Measurements from ENCODE around the gene BCL7A.

Gene BCL7A

DNA sequence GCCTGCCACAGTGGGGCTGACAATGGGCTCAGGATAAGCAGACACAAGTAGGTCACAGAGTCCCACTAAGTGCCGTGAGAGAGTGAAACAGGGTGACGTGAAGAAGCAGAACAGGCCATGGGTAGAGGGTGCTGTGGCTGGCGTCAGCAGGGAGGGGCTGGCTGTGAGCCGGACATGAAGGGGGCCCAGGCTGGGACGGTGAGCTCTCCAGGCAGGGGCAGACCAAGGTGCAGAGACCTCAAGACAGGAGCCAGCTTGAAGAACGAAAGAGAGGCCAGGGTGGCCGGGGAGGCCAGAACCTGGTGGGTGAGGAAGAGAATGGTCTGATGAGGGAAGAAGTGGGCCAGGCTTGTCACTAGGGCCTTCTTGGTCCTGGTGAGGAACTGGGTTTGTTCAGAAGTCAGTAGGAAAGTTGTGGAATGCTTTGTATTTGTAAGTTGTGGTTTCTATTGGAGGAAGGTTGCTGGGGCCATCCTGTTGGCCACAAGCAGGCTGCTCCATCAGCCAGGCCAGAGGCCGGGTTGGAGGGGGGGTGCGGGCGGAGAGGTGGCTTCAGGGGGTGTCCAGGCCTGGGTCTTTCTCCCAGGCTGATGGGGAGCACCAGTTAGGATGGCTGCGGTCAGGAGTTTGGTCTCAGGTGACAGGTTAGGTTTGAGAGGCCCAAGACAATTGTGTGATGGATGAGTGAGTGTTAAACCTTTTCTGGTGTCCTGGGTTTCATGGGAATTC, 35.5 kb downstream of the BCL7A start:
- DNase-seq, result no peak

DNA sequence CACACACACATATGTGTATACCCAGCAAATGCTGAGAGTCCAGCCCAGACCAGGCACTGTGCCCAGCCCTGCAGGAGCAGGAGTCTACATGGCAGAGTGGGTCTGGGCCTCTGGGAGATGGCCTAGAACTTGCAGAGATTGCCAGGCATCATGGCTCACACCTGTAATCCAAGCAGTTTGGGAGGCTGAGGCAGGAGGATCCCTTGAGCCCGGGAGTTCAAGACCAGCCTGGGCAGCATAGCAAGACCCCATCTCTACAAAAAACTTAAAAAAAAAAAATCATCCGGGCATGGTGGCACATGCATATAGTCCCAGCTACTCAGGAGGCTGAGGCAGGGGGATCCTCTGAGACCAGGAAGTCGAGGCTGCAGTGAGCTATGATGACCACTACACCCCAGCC, 36.1 kb downstream of the BCL7A start:
- no peak for DNase-seq

DNA sequence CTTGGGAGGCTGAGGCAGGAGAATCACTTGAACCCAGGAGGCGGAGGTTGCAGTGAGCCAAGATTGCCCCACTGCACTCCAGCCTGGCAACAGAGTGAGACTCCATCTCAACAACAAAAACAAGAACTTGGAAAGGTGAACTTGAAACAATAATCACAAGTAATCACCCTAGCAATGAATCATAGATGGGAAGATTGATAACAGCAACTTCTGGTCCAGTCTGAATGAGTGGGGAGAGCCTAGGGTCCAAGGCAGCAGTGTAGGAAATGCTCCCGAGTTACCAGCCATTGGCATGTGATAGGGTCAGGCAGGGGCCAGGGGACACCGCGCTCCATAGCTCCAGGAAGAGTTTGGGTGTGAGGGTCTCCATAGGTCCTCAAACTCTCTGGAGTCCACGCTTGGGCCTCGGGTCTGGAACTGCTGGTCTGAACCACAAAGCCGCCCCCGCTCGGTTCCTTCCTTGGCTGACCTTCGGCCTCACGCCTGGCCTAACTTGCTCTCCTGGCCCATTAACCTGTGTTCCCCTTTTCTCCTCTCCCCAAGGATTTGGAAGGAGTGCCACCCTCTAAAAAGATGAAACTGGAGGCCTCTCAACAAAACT, 37.0 kb downstream of the BCL7A start:
- no peak for DNase-seq

DNA sequence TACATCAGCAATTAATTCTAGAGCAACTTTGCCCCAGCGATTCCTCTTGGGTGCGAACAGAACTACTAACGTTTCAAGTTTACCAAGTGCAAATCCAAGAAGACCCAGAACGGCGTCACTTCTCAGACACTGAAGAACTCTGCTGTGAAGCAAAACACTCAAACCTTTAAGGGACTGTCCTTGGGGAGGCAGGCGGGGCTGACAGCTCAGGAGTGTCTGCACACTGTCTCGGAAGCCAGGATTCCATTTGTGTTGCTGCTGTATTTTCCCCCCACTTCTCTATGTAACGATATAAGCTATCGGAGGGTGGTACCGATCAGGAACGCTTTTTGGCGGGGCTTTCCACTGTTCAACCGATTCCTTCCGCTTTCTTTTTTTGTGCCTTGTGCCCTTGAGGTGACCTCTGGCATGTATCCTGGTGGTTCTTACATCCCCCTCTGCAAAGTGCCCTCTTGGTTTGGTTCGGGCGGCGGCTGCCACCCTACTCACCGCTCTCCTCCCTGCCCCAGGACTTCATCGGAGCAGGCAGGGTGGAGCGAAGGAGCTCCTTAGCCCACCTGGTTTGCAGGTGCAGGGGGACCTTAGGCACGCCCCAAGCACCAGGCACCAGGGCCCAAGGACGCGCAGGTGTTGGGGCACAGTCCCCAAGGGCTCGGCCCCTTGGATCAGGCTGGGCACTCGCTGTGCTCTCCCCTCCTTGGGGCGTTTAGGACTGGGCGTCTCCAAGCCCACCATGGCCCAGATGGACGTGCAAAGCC, 37.7 kb downstream of the BCL7A start:
- no peak for DNase-seq

DNA sequence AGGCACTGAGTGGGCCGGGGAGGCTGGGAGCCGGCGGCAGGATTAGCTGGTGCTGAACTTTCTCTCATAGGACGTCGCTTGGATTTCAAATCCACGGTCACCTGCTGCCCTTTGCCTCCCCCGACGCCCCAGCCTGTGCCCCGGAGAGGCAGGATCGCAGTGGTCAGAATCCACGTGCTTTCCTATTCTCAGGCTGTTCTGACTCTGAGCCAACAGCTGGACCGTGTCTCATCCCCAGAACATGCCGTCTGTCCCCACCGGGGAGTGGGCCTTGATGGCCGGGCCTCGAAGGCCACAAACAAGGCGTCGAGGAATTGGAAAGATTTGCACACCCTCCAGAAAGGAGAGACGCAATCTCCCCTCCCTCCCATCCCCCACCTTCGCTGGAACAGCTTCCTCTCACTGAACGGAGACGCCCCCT, 38.4 kb downstream of the BCL7A start:
- DNase-seq, result no peak

DNA sequence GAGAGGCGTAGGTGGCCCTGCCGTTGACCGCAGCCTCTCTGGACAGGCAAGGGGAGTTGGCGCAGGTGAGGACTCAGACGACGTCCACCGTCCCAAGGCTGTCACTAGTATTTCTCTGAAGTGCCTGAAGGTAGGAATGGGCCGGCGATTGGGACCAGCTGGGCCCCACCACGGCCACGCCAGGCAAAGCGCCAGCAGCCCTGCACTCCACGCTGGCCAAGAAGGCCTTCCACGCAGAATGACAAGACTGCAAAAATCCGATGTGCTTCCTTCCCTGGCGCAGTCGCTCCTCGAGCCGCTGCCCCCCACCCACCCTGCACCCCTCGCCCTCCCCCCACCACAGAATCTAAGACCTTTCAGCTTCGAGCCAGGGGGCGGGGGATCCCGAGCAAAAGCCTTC, 39.6 kb downstream of the BCL7A start:
- no peak for DNase-seq

DNA sequence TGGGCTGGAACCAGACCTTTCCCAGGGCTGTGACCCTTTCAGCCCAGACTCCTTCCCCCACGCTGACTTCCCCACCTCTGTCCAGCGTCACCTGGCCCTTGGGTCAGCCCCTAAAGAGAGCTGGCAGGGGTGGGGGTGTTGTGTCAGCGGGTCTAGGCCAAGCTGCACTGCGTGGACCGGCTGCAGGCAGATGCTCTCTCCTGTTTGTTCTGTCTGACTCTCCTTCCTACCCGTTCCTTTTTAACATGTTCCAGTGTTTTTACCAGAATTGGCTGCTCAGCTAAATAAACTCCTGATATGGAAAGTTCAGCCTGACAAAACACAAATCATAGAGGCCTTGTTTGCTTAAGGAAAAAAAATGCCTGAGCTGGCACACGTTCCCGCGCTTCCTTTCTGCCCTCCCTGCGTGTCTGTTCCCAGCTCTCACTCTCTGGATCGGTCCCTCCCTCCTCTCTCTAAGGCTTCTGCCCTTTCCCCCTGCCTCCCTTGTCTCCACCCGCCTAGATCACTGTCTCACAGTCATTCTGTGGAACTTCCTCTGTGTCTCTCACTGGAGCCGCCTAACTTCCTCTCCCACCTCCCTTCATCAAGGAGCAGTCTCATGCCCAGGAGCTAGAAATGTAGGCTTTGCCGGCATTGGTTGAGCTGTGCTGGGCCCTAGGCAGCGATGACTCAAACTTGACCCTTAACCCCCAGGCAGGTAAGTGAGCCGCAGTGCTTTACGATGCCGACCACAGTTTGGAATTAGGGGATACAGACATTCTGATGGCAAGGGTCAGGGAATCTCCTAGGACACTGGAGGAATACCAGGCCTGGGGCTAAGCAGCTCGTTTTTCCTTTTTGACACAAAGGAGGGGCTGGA, 41.4 kb downstream of the BCL7A start:
- no peak for DNase-seq

DNA sequence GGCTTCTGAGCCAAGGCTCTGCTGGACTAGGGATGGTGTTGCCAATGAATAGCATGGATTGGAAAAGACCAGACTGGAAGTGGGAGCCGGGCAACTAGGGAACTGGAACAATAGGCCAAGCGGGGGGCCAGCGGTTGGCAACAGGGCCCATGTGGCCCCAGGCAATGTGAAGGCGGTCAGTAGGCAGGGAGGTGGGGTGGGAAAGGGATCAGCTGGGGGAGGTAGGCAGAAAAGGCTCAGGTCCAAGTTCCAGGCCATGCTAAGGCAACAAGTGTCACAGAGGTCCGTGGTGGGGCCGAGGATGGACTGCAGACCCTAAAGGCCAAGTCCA, 42.0 kb downstream of the BCL7A start:
- DNase-seq, result no peak

DNA sequence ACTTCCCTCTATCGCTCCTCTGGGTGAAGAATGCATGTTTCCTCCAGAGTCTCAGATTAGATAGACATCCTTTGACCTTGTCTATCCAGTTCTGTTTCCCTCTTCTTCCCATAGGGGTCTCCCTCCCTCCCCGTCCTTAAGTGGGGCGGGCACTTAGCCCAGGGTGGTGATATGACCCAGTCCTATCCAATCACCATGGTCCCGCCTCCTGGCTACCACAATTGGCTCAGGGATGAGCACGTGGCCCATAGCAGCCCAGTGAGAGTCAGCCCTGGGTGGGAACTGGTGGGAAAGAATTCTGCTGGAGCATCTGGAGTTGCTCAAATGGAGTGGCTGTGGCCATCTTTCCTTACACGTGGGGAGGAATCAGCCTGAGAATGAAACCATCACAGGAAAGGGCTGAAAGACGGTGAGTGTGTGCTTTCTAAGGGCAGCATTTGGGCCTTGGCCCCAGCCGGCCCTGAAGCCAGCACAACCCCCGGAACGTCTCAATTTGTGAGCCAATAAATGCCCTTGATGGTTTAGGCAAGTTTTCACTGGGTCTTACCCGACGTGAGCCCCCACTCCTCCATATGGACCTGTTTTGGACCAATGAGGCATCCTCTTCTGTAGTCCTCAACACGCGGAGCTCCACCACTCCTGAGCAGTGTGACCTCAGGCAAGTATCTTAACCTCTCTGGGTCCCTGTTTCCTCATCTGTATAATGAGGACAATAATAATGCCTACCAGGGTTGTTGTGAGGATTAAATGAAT, 42.5 kb downstream of the BCL7A start:
- peak; percentile 49 to 62 for DNase-seq

DNA sequence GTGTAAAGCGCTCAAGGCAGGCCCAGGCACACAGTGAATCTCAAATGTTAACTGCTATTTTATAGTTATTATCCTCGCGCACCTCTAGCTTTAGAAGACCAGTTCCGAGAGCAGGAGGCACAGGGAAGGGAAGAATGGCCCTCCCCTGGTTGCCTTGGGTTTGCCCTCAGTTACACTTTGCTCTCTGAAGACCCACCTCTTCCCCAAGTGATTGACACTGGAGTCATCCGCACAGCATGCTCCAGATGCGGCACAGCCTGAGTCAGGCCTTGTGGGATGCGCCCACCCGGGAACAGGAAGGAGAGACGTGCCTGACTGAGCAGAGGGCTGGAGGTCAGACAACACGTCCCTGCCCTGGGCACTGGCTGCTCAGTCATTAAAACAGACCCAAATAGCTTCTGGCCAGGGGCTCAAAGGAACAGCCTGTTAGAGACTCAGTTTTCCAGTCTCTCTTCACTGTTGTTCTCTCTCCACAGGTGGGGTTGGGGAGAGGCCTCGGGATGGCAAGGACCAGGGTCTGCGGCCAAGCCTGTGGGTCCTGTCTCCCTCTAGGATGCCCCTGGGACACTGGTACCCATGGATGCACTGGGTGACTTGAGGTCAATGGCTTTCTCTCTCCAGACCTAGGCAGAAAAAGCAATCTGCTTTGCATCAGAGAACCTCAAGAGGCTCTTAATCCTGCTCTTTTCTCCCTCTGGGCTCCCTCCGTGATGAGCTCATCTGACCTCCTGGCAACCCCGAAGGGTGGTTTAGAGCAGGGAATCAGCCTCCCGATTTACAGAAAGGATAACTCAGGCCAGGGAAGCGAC, 43.3 kb downstream of the BCL7A start:
- no peak for DNase-seq

DNA sequence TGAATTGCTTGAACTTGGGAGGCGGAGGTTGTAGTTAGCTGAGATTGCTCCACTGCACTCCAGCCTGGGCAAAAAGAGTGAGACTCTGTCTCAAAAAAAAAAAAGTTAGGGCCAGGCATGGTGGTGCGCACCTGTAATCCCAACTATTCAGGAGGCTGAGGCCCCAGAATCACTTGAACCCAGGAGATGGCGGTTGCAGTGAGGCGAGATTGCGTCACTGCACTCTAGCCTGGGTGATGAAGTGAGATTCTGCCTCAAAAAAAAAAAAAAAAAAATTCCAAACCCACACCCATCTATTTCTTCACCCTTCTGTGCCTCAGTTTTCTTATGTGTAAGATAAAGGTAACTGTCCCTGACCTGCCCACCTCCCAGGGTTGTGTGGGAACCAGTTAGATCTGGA, 45.9 kb downstream of the BCL7A start:
- DNase-seq, result no peak

DNA sequence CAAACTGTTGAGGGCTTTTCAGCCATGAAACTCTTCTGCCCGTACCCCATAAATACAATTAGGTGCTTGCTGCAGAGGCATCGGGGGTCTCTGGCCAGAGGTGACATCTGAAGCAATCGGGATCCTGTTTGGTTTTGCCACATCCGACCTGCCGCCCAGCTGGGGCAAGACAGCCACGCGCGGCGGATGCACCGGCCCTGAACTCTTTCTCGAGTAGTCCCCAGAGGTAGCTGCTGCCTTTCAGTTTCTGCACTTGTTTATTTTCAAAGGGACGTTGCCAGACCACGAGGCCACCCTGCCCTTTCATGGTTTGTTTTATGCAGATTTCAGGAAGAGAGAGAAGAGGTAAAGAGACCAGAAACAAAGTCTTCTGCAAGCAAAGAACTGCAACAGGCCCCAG, 46.3 kb downstream of the BCL7A start:
- DNase-seq, result peak; percentile 35 to 47

DNA sequence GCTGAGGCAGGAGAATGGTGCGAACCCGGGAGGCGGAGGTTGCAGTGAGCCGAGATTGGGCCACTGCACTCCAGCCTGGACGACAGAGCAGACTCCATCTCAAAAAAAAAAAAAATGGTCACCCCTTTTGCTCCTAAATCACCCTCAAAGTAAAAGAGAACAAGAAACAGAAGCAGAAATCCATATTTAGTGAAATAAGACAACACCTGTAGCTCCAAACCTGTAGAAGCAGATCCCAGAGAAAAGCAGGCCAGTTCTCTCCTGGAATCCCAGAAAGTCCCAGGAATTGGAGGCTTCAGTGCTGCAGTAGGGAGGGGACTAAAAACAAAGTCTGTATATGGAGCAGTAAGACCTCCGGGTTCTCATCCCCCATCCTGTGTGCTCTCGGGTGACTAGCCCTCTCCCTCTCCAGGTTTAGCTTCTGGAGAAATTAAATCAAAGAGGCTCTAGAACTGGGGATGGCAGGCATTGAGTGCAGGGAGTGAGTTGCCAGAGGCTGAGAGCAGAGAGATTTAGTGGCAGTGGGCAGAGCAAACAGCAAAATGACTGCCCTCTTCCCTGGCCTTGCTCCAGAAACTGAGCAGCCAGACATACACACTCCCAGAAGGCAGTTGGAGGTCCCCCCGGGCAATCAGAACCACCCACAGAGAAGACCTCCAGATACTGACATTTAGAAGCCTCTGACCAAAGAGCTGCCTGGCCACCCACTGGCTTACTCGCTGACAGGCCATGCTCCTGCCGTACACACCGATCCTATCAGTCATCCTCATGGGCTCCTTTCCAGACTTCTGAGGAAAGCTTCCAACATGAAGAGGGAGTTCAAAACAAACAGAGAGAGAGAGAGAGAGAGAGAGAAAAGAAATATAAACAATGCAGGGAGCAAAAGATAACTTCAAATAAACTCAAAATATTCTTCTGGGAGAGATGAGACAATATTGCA, 50.6 kb downstream of the BCL7A start:
- DNase-seq, result no peak

DNA sequence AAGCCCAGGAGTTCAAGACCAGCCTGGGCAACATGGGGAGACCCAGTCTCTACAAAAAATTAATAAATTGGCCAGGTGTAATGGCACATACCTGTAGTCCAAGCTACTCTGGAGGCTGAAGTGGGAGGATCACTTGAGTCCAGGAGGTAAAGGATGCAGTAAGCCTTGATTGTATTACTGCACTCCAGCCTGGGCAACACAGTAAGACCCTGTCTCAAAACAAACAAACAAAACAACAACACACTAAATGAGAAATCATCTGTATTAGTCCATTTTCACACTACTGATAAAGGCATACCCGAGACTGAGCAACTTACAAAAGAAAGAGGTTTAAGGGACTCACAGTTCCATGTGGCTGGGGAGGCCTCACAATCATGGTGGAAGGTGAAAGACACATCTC, 52.1 kb downstream of the BCL7A start:
- DNase-seq, result no peak

DNA sequence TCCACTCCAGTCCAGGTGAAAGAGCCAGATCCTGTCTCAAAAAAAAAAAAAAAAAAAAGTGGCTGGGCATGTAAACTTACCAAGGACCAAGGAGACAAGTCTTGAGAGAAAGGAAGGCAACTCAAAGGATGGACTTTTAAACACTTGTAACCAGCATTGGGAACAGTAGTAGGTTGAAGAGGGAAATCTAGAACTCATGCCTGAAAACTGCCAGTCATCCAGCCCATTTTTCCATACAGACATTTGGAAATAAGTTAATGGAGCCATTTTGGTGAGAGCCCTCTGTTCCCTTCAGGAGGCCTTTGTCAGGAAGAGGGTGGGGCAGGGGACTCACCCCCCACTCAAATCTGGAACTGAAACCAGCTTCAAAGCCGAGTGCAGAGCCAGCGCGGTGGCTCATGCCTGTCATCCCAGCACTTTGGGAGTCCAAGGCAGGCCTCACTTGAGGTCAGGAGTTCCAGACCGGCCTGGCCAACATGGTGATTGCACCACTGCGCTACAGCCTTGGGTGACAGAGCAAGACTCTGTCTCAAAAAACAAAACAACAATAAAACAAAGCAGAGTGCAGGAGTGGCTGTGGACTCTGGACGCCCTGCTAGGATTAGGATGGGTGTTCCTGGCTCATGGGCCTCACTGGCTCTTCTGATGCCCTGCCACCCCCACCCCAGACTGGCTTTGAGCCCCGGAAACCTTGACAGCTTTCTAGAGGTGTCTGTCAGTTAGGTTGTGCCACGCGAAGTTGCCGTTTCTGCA, 55.2 kb downstream of the BCL7A start:
- DNase-seq, result peak; percentile 31 to 47

DNA sequence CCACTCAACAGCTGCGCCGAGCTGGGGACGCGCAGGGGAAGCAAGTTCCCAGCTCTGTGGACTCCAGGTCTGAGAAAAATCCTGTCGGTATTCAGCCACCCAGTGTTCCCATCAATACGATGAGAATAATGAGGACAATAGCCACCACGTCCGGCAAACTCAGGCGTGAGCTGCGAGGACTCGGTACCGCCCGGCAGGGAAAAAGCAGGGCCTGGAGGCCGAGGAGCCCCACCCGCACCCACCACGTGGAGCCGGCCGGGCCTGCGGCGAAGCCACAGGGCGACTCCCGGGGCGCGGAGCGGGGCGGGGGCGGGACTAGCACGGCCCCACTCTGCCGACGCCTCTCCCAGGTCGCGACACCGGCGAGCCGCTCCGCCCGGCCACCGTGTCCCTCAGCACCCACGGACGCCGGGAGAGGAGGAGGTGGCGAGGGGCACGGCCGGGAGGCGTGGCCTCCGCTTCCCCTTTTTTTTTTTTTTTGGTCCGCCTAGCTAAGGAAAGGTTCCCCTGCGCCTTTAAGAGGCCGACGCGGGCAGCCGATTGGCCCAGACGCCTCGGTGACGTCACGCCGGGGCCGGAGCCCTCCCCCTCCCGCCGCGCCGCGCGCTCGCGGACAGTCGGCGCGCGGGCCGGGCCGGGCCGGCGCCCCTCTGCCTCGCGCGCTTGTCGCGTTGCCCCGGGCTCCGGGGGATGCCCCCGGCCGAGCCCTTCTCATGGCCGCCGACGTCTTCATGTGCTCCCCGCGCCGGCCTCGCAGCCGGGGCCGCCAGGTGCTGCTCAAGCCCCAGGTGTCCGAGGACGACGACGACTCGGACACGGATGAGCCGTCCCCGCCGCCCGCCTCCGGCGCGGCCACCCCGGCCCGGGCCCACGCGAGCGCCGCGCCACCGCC, 56.7 kb downstream of the BCL7A start, which contains the start of gene MLXIP:
TSS of gene MLXIP (plus strand) at position 616 of the 892 bp plus-strand sequence. CDS start at position 714, 98 bp downstream.
- DNase-seq, result peak; percentile 89 to 92

DNA sequence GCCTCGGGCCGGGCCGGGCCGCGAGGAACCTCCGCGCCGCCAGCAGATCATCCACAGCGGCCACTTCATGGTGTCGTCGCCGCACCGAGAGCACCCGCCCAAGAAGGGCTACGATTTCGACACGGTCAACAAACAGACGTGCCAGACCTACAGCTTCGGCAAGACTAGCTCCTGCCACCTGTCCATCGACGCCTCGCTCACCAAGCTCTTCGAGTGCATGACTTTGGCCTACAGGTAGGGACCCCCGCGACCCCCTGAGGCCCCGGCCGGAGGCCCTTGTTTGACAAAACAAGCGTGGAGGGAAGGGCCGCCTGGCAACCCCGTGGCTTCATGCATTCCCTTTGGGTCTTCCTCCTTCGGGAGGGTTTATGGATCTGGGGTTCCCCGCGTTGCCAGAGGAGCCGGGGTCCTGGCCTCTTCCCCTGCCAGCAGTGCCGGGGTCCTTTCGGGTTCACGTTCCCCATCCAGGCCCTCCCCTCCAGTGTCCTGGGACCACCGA, 57.4 kb downstream of the BCL7A start:
- DNase-seq, result peak; percentile 28 to 46

DNA sequence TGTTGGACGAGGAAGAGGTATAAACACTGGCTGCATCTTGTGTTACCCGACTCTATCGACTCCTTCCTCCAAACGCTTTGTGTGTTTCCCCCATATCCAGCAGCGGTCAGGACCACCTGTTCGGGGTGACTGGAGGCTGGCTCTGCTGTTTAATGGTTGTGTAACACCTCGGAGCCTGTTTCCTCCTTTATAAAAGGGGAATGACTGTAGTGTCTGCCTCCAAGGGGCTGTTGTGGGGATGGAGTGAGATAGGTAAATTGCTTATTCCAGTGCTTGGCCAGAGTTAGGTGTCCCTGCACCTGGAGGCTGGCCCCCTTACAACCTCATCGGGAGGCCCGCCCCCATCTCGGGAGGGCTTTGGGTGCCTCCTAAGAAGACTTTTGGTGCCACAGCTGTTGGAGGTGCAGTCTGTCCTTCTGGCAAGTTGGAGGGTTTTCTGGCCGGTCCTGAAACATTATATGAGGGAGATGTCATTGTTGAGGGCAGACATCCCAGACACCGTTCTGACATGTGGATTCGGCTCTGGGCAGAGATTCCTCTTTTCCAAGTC, 57.9 kb downstream of the BCL7A start:
- DNase-seq, result peak in 1 of 2 experiments; percentile 31

Measured in activated CD4-positive, alpha-beta T cell treated with anti-CD3 and anti-CD28 coated beads, Interleukin-2, amount 50 U/mL, for 48 hours (primary cell).